Heart right ventricle (tissue), 16 donors: ENCODE data around the gene PEMT. TPM values are rescaled to one million over a fixed set of nuclear protein-coding genes. Genes with fewer than 3 reads are reported as not detected.
A peak's percentile ranks its signal among the peaks of the same experiment; 100 is the strongest.

Source experiments
- ATAC-seq, 8 donors: fragments of 200-7000 bp; cut with Tn5 transposase; one replicate each; pipeline ENCODE4 v1.9.1; 2020; ENCODE audit warnings: mild to moderate bottlenecking in 8 of 8, moderate library complexity in 8 of 8, moderate number of reproducible peaks in 1 of 8
- DNase-seq, 2 donors: peaks; one replicate each; pipeline ENCODE4 v3.0.0-alpha.2; 2020
- H3K27ac ChIP-seq, 10 donors: fragments of 200-600 bp; sonication (generic) in 2 of 10; one replicate each; pipeline versions ENCODE4 v1.5.0 to v1.8.0; 2020 to 2022; ENCODE audit warnings: mild to moderate bottlenecking in 3 of 10
- H3K27me3 ChIP-seq, 7 donors: fragments of 200-600 bp; one replicate each; pipeline ENCODE4 v1.8.0; 2021 to 2022; ENCODE audit warnings: mild to moderate bottlenecking in 2 of 7
- H3K36me3 ChIP-seq, 9 donors: fragments of 200-600 bp; sonication (generic) in 1 of 9; one replicate each; pipeline versions ENCODE4 v1.5.0 to v1.8.0; 2020 to 2022; ENCODE audit warnings: mild to moderate bottlenecking in 2 of 9
- H3K4me1 ChIP-seq, 9 donors: fragments of 200-600 bp; sonication (generic) in 1 of 9; one replicate each; pipeline versions ENCODE4 v1.5.0 to v1.8.0; 2020 to 2022; ENCODE audit warnings: mild to moderate bottlenecking in 4 of 9
- H3K4me3 ChIP-seq, 10 donors: fragments of 200-600 bp; sonication (generic) in 2 of 10; one replicate each; pipeline versions ENCODE4 v1.5.0 to v1.8.0; 2020 to 2022; ENCODE audit warnings: mild to moderate bottlenecking in 7 of 10, moderate library complexity in 2 of 10
- H3K9me3 ChIP-seq, 11 donors: fragments of 200-600 bp in 10 of 11; sonication (generic) in 2 of 11; one replicate each; pipeline versions ENCODE4 v1.5.0 to v1.8.0; 2013 to 2022; ENCODE audit warnings: mild to moderate bottlenecking in 2 of 11, control low read depth in 1 of 11, moderate library complexity in 1 of 11
- WGBS, 2 donors: extraction: QIAGEN DNeasy Blood & Tissue Kit; methylation state at CpG; one replicate each; pipeline ENCODE4 v1.1.7; 2013; ENCODE audit warnings: inconsistent platforms in 1 of 2; 5-methylcytosine and 5-hydroxymethylcytosine counted together
- intact Hi-C, 10 donors: fragments of 100-400 bp; cut with DNase I; formaldehyde crosslinking; loops; one replicate each; pipeline versions ENCODE4 v1.11.1 to v1.14.2; 2022
- polyA plus RNA-seq, 2 donors: library from polyadenylated mRNA; stranded (reverse); fragments of 200-250 nt; gene quantifications; one replicate each; pipeline ENCODE4 v1.2.3, GENCODE V29; 2013
- total RNA-seq, 10 donors: library from RNA; stranded (reverse); fragmentation: NEBNext Ultra II Directional in 3 of 10; extraction: Animal tissue kit (Norgen Biotek cat#: 25700) in 3 of 10; gene quantifications; one replicate each; pipeline versions ENCODE4 v1.2.1 to v1.2.4, GENCODE V29; 2021 to 2023
- TF ChIP-seq, protein P1 (sequence below), 9 donors: fragments of 200-600 bp; sonication (generic) in 2 of 9; IDR thresholded peaks; one replicate each; pipeline versions ENCODE4 v1.5.0 to v1.8.0; 2021 to 2022; ENCODE audit warnings: antibody characterized with exemption in 9 of 9, mild to moderate bottlenecking in 5 of 9, moderate library complexity in 1 of 9
- donor health status: Arrhythmogenic right ventricular cardiomyopathy.
- donor health status: ischemic (EF 13 %, LVEDD 7.1; RV severe dilation, severe dysfunction).
- donor health status: healthy with polysubstance abuse.
- donor health status: DM: no; HTN: yes; CAD: no.
- donor health status: DM: no; HTN: no; CAD: no.
- donor health status: ischemic (EF 25% LVEDD 6.9; RV normal size, moderate dysfunction).
- donor health status: ischemic (EF 25% LVEDD 5.7; RV mildly dilated, moderate dysfunction).
- donor health status: healthy.
- donor health status: DM: yes; HTN: yes; CAD: no.
- donor health status: Ischemic cardiomyopathy.
- donor health status: ischemic (EF 35%, LVEDD 5.7; RV mildly dilated, moderate dysfunction).
- donor health status: nonischemic (EF 11% LVEDD 7.7; RV severe dilation, severe dysfunction).
- donor health status: DM: yes; HTN: yes; CAD: no.
- donor health status: PGD.
- donor health status: ischemic (EF 29% LVEDD 5.4; RV normal size, mild dysfunction).
- donor health status: nonischemic (EF 23%, LVEDD 6.1; RV moderate dilation, normal function).

PEMT gene
- total and polyA plus RNA-seq, 12 donors = 13.5 to 55.2 (median 22.0) TPM

DNA sequence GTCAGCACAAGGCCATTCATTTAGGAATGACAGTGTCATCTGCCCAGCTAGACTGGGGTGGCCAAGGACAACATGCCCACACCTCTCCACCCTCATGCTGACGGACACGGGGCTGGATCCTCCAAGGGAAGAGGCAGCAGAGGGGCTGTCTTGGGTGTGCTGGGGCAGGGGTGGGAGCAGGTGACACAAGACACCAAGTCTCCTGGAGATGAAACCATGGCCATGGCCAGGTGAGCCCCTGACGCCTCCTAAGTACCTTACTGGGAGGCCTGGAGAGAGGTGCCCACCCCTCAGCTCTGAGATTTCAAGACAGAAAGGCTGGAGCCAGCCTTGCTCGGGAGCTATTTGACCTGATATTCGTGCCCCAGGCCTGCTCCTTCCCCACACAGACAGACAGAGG lies 86.4 kb downstream of the PEMT start:
- H3K27ac ChIP-seq = no peak overlapping the region
- no peaks in the 10 kb centered on the region for H3K27me3 ChIP-seq
- intact Hi-C loops = loop anchor here in 1 of 10 donors (10.0 kb wide), 1 partner anchor 130 kb away; no protein-coding TSS in a partner anchor
- ATAC-seq (no peak), DNase-seq (no peak)
- no peaks in the 10 kb centered on the region for H3K9me3 ChIP-seq
- H3K36me3 ChIP-seq = no peaks in the 10 kb centered on the region
- TF ChIP-seq, protein P1, sequence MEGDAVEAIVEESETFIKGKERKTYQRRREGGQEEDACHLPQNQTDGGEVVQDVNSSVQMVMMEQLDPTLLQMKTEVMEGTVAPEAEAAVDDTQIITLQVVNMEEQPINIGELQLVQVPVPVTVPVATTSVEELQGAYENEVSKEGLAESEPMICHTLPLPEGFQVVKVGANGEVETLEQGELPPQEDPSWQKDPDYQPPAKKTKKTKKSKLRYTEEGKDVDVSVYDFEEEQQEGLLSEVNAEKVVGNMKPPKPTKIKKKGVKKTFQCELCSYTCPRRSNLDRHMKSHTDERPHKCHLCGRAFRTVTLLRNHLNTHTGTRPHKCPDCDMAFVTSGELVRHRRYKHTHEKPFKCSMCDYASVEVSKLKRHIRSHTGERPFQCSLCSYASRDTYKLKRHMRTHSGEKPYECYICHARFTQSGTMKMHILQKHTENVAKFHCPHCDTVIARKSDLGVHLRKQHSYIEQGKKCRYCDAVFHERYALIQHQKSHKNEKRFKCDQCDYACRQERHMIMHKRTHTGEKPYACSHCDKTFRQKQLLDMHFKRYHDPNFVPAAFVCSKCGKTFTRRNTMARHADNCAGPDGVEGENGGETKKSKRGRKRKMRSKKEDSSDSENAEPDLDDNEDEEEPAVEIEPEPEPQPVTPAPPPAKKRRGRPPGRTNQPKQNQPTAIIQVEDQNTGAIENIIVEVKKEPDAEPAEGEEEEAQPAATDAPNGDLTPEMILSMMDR (IDR thresholded peaks at IDR 0.05) = no peak
- H3K4me1 ChIP-seq = peaks cover 4 to 21% (median 14%) of the 10 kb centered on the region in 9 donors
- WGBS, 2 donors = 98% methylated on average over 5 of the region's 5 CpGs
- H3K4me3 ChIP-seq = no peak overlapping the region

GRCh38 chr17:17504341-17505140 lies 87.0 kb downstream of the PEMT start:
- Histone ChIP-seq H3K9me3 (no peaks in the 10 kb centered on the region), H3K27ac (no peak overlapping the region), H3K4me3 (no peak overlapping the region), H3K4me1 (peaks cover 4 to 21% (median 14%) of the 10 kb centered on the region in 9 donors), H3K36me3 (no peaks in the 10 kb centered on the region), H3K27me3 (no peaks in the 10 kb centered on the region)
- DNase-seq (no peak), ATAC-seq (no peak)
- intact Hi-C loops = loop anchor here in 1 of 10 donors (10.0 kb wide), 1 partner anchor 130 kb away; no protein-coding TSS in a partner anchor
- TF ChIP-seq, protein P1 (IDR thresholded peaks at IDR 0.05) = no peak
- 86 to 89% methylated on average over 20 of the region's 20 CpGs for WGBS, 2 donors

DNA sequence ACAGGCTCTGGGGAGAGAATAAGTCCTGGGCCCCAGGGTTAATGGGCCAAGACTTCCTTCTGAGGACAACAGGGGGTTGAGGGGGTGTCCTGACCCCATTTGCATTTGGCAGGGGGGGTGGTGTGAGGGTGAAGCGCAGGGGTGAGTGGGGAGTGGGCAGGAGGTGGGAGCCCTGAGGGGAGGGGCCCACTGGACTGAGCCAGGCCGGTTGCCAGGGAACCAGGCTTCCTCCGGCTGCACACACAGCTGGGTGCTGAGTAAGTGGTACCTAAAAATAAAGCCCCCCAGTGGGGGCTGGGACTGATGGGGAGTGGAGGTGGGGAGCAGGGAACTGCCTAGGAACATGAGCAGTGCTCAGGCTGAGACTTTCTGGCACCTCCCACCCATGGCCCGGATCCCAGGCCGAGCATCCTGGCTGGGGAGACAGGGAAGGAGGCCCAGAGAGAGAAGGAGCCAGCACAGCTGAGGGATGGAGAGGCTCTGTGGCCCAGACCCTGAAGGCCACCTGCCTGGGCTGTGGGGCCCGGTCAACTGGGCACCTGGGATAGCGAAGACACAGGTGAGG lies 87.9 kb downstream of the PEMT start:
- no peak overlapping the region for H3K27ac ChIP-seq
- H3K27me3 ChIP-seq = no peaks in the 10 kb centered on the region
- no peaks in the 10 kb centered on the region for H3K36me3 ChIP-seq
- DNase-seq (peak in 1 of 2 donors; percentile 34), ATAC-seq (peak in 3 of 8 donors; percentile 12 to 28 (median 16))
- H3K9me3 ChIP-seq = no peaks in the 10 kb centered on the region
- TF ChIP-seq, protein P1 (IDR thresholded peaks at IDR 0.05) = no peak
- intact Hi-C loops = loop anchor here in 1 of 10 donors (10.0 kb wide), 1 partner anchor 131 kb away; no protein-coding TSS in a partner anchor
- H3K4me3 ChIP-seq = no peak overlapping the region
- peaks cover 4 to 21% (median 14%) of the 10 kb centered on the region in 9 donors for H3K4me1 ChIP-seq
- 41 to 47% methylated on average over 7 of the region's 7 CpGs for whole genome bisulfite sequencing, 2 donors

GRCh38 chr17:17502741-17503565 lies 88.6 kb downstream of the PEMT start:
- TF ChIP-seq, protein P1 (IDR thresholded peaks at IDR 0.05) = no peak
- peaks cover 4 to 21% (median 14%) of the 10 kb centered on the region in 9 donors for H3K4me1 ChIP-seq
- DNase-seq (no peak), ATAC-seq (no peak)
- WGBS, 2 donors = 87 to 93% methylated on average over 21 of the region's 21 CpGs
- no peaks in the 10 kb centered on the region for H3K36me3 ChIP-seq
- intact Hi-C loops = loop anchor here in 1 of 10 donors (10.0 kb wide), 1 partner anchor 132 kb away; no protein-coding TSS in a partner anchor
- H3K27ac ChIP-seq = no peak overlapping the region
- H3K9me3 ChIP-seq = no peaks in the 10 kb centered on the region
- H3K4me3 ChIP-seq = no peak overlapping the region
- H3K27me3 ChIP-seq = no peaks in the 10 kb centered on the region
